ENCODE measurements around the gene NNT.
"Not testable (repeated sequence)": the region's sequence is repeated elsewhere in the genome, so short reads cannot be mapped to it uniquely, and the experiment has no call there.

NNT gene

GRCh38 chr5:43602461-43603343 is at the start of gene NNT:
NNT (plus strand) TSS chr5:43603180; CDS start chr5:43609196, 6,016 bp downstream.
- peak; percentile 89 for DNase-seq

- no peak for DNase-seq
Measured at GRCh38 chr5:43553381-43553780, 49.6 kb upstream of the NNT start.

GRCh38 chr5:43554497-43554896 is 48.5 kb upstream of the NNT start:
- DNase-seq = no peak

GRCh38 chr5:43555895-43556606 is 46.9 kb upstream of the NNT start:
- DNase-seq = peak; percentile 60

- DNase-seq = not testable (repeated sequence)
Measured at GRCh38 chr5:43556607-43556856, 46.4 kb upstream of the NNT start.

GRCh38 chr5:43556857-43557542 is 46.0 kb upstream of the NNT start, which contains the start of gene PAIP1:
PAIP1 (minus strand) TSS chr5:43557077; CDS start chr5:43556846, 231 bp downstream.
- DNase-seq = peak; percentile 92

GRCh38 chr5:43560128-43560527 is 42.9 kb upstream of the NNT start:
- DNase-seq = no peak

GRCh38 chr5:43561356-43561755 is 41.6 kb upstream of the NNT start:
- no peak for DNase-seq

- no peak for DNase-seq
Measured at GRCh38 chr5:43563321-43563720, 39.7 kb upstream of the NNT start.

- DNase-seq = no peak
Measured at GRCh38 chr5:43564289-43564850, 38.6 kb upstream of the NNT start.

- no peak for DNase-seq
Measured at GRCh38 chr5:43565043-43565442, 37.9 kb upstream of the NNT start.

GRCh38 chr5:43567967-43568366 is 35.0 kb upstream of the NNT start:
- DNase-seq = no peak

GRCh38 chr5:43569236-43569746 is 33.7 kb upstream of the NNT start:
- DNase-seq = no peak

- no peak for DNase-seq
Measured at GRCh38 chr5:43570450-43571158, 32.4 kb upstream of the NNT start.

GRCh38 chr5:43571237-43571636 is 31.7 kb upstream of the NNT start:
- no peak for DNase-seq

GRCh38 chr5:43572357-43572756 is 30.6 kb upstream of the NNT start:
- no peak for DNase-seq

GRCh38 chr5:43573058-43573457 is 29.9 kb upstream of the NNT start:
- no peak for DNase-seq

- DNase-seq = not testable (repeated sequence)
Measured at GRCh38 chr5:43580402-43581210, 22.4 kb upstream of the NNT start.

GRCh38 chr5:43581398-43581797 is 21.6 kb upstream of the NNT start:
- DNase-seq = no peak

GRCh38 chr5:43582082-43583005 is 20.6 kb upstream of the NNT start:
- DNase-seq = no peak
